Osteoblast (primary cell): ENCODE results near the gene RTP2. TPM values are rescaled to one million over a fixed set of nuclear protein-coding genes. Genes with fewer than 3 reads are reported as not detected.

Experiments
- DNase-seq: peaks from one replicate; pipeline ENCODE4 v3.0.0; 2011; ENCODE audit warnings: low spot score, mixed read lengths; ENCODE audit not compliant: insufficient read length; ENCODE audit errors: missing footprints
- H2AFZ ChIP-seq: 2 replicates; pipeline ENCODE4 v1.6.0; 2011; ENCODE audit warnings: mild to moderate bottlenecking, low read length
- H3K27ac ChIP-seq: 2 replicates; pipeline ENCODE4 v1.5.1; 2011; ENCODE audit warnings: mild to moderate bottlenecking, low read depth, low read length, moderate library complexity
- H3K27me3 ChIP-seq: 2 replicates; pipeline ENCODE4 v1.6.0; 2012; ENCODE audit warnings: mild to moderate bottlenecking, control low read depth, inconsistent platforms, low read length, moderate library complexity; ENCODE audit not compliant: insufficient read depth
- H3K36me3 ChIP-seq: 2 replicates; pipeline ENCODE4 v1.5.1; 2011; ENCODE audit warnings: mild to moderate bottlenecking, low read length, control low read depth, moderate library complexity; ENCODE audit not compliant: insufficient read depth
- H3K4me1 ChIP-seq: 2 replicates; pipeline ENCODE4 v1.5.1; 2011; ENCODE audit warnings: mild to moderate bottlenecking, low read length, control low read depth, moderate library complexity; ENCODE audit not compliant: insufficient read depth
- H3K4me2 ChIP-seq: 2 replicates; pipeline ENCODE4 v1.6.0; 2011; ENCODE audit warnings: mild to moderate bottlenecking, low read length; ENCODE audit not compliant: insufficient read depth
- H3K4me3 ChIP-seq: fragments of 200-600 bp; sonication (generic); 3 replicates; pipeline ENCODE4 v1.5.1; 2012; ENCODE audit warnings: mild to moderate bottlenecking, low read length, inconsistent platforms; ENCODE audit not compliant: insufficient read depth
- H3K79me2 ChIP-seq: 2 replicates; pipeline ENCODE4 v1.6.0; 2012; ENCODE audit warnings: mild to moderate bottlenecking, low read length, control low read depth, inconsistent platforms; ENCODE audit not compliant: insufficient read depth
- H3K9me3 ChIP-seq: 2 replicates; pipeline ENCODE4 v1.5.1; 2011; ENCODE audit warnings: low read depth, low read length, control low read depth
- H4K20me1 ChIP-seq: 2 replicates; pipeline ENCODE4 v1.6.0; 2012; ENCODE audit warnings: mild to moderate bottlenecking, low read length, control low read depth; ENCODE audit not compliant: insufficient read depth
- CTCF ChIP-seq: IDR thresholded peaks from 2 replicates; pipeline ENCODE4 v1.5.1; 2011; ENCODE audit warnings: mild to moderate bottlenecking, low read depth, low read length, moderate library complexity; ENCODE audit errors: extremely low read depth
- total RNA-seq: library from RNA; depleted of rRNA; stranded (reverse); fragments of >200 nt; gene quantifications from 2 replicates; pipeline ENCODE4 v1.2.3, GENCODE V29; 2012

RTP2 gene
- total RNA-seq, 1 donor, result not detected

- peaks cover 6% of the 10 kb centered on the region for H3K79me2 ChIP-seq
- TF ChIP-seq CTCF, result no peak
These were observed 22.9 kb upstream of the RTP2 start for GRCh38 chr3:187725224-187725623.

GRCh38 chr3:187722206-187722612, 19.9 kb upstream of the RTP2 start:
- no peak for DNase-seq
- Histone ChIP-seq H3K4me2 (no peak overlapping the region), H3K4me3 (no peak overlapping the region), H3K27ac (no peak overlapping the region), H3K4me1 (no peaks in the 10 kb centered on the region), H2AFZ (no peak overlapping the region), H4K20me1 (peaks cover 6% of the 10 kb centered on the region), H3K36me3 (peaks cover 54% of the 10 kb centered on the region), H3K9me3 (no peaks in the 10 kb centered on the region), H3K27me3 (no peaks in the 10 kb centered on the region), H3K79me2 (no peaks in the 10 kb centered on the region)
- TF ChIP-seq CTCF, result no peak

More at GRCh38 chr3:187725224-187725623, 22.9 kb upstream of the RTP2 start:
- H3K9me3 ChIP-seq, result no peaks in the 10 kb centered on the region
- DNase-seq, result no peak
- peaks cover 20% of the 10 kb centered on the region for H4K20me1 ChIP-seq
- H3K4me1 ChIP-seq, result no peaks in the 10 kb centered on the region
- no peaks in the 10 kb centered on the region for H3K27me3 ChIP-seq
- H3K4me3 ChIP-seq, result no peak overlapping the region
- no peak overlapping the region for H3K4me2 ChIP-seq
- no peak overlapping the region for H2AFZ ChIP-seq
- H3K27ac ChIP-seq, result no peak overlapping the region
- H3K36me3 ChIP-seq, result peaks cover 84% of the 10 kb centered on the region

GRCh38 chr3:187721055-187721454, 18.7 kb upstream of the RTP2 start:
- Histone ChIP-seq H2AFZ (no peak overlapping the region), H3K9me3 (no peaks in the 10 kb centered on the region), H3K36me3 (peaks cover 42% of the 10 kb centered on the region), H3K4me3 (no peak overlapping the region), H3K79me2 (no peaks in the 10 kb centered on the region), H3K4me1 (no peaks in the 10 kb centered on the region), H3K27me3 (no peaks in the 10 kb centered on the region), H3K27ac (no peak overlapping the region), H4K20me1 (no peaks in the 10 kb centered on the region), H3K4me2 (no peak overlapping the region)
- no peak for DNase-seq
- no peak for TF ChIP-seq CTCF

GRCh38 chr3:187720337-187720670, 17.9 kb upstream of the RTP2 start:
- H3K4me3 ChIP-seq, result no peak overlapping the region
- H3K4me2 ChIP-seq, result no peak overlapping the region
- H3K27ac ChIP-seq, result no peak overlapping the region
- no peaks in the 10 kb centered on the region for H4K20me1 ChIP-seq
- no peak overlapping the region for H2AFZ ChIP-seq
- H3K4me1 ChIP-seq, result no peaks in the 10 kb centered on the region
- DNase-seq, result no peak
- TF ChIP-seq CTCF, result no peak
- no peaks in the 10 kb centered on the region for H3K9me3 ChIP-seq
- peaks cover 35% of the 10 kb centered on the region for H3K36me3 ChIP-seq
- H3K79me2 ChIP-seq, result no peaks in the 10 kb centered on the region
- H3K27me3 ChIP-seq, result no peaks in the 10 kb centered on the region
